WTC11 (cell line): Measurements from ENCODE around the gene XPOT.

Source experiments
- ATF1 ChIP-seq: sonication (generic); formaldehyde crosslinking; IDR thresholded peaks from 2 replicates; pipeline ENCODE4 v1.8.1; 2023; ENCODE audit warnings: mild to moderate bottlenecking, moderate library complexity, missing genetic modification reagents
- CREB1 ChIP-seq: sonication (generic); formaldehyde crosslinking; IDR thresholded peaks from 2 replicates; pipeline ENCODE4 v1.8.0; 2023; ENCODE audit warnings: mild to moderate bottlenecking, missing genetic modification reagents
- CTCF ChIP-seq: fragments of 200-600 bp; IDR thresholded peaks from 2 replicates; pipeline ENCODE4 v1.8.0; 2022; ENCODE audit warnings: antibody characterized with exemption
- ELF4 ChIP-seq: sonication (generic); formaldehyde crosslinking; IDR thresholded peaks from 2 replicates; pipeline ENCODE4 v1.8.1; 2022; ENCODE audit warnings: low read depth, mild to moderate bottlenecking, moderate library complexity, missing genetic modification reagents
- IRF2 ChIP-seq: sonication (generic); formaldehyde crosslinking; IDR thresholded peaks from 2 replicates; pipeline ENCODE4 v1.8.0; 2022; ENCODE audit warnings: low read depth, missing genetic modification reagents, borderline replicate concordance
- NFE2L1 ChIP-seq: sonication (generic); formaldehyde crosslinking; IDR thresholded peaks from 2 replicates; pipeline ENCODE4 v1.8.1; 2023; ENCODE audit warnings: missing genetic modification reagents
- RELA ChIP-seq: sonication (generic); formaldehyde crosslinking; IDR thresholded peaks from 2 replicates; pipeline ENCODE4 v1.8.1; 2022; ENCODE audit warnings: missing genetic modification reagents, mild to moderate bottlenecking, borderline replicate concordance
- TEAD4 ChIP-seq: sonication (generic); formaldehyde crosslinking; IDR thresholded peaks from 2 replicates; pipeline ENCODE4 v1.8.0; 2022; ENCODE audit warnings: mild to moderate bottlenecking, missing genetic modification reagents
- TF ChIP-seq, protein P1 (sequence below): fragments of 250-450 bp; sonication (Bioruptor Pico); IDR thresholded peaks from 2 replicates; pipeline ENCODE4 v1.9.0; 2021; ENCODE audit warnings: mild to moderate bottlenecking
- TF ChIP-seq, protein P2 (sequence below): sonication (generic); formaldehyde crosslinking; IDR thresholded peaks from 2 replicates; pipeline ENCODE4 v1.8.1; 2022; ENCODE audit warnings: mild to moderate bottlenecking, missing genetic modification reagents, moderate library complexity, borderline replicate concordance
- TF ChIP-seq, protein P3 (sequence below): sonication (generic); formaldehyde crosslinking; IDR thresholded peaks from 2 replicates; pipeline ENCODE4 v1.8.0; 2022; ENCODE audit warnings: mild to moderate bottlenecking, missing genetic modification reagents
- TF ChIP-seq, protein P4 (sequence below): sonication (generic); formaldehyde crosslinking; IDR thresholded peaks from 2 replicates; pipeline ENCODE4 v1.8.1; 2022; ENCODE audit warnings: low read depth, mild to moderate bottlenecking, moderate library complexity, missing genetic modification reagents, borderline replicate concordance
- TF ChIP-seq, protein P5 (sequence below): fragments of 250-450 bp; sonication (Bioruptor Pico); IDR thresholded peaks from 2 replicates; pipeline ENCODE4 v1.9.0; 2021; ENCODE audit warnings: mild to moderate bottlenecking

GRCh38 chr12:64431791-64432190 lies 27.6 kb downstream of the XPOT start:
- TF ChIP-seq CREB1 (CRISPR knock-in tag) (no peak), ELF4 (CRISPR knock-in tag) (no peak), TEAD4 (no peak), NFE2L1 (CRISPR knock-in tag) (no peak), CTCF (no peak), ATF1 (no peak), RELA (CRISPR knock-in tag) (no peak), IRF2 (no peak)
- TF ChIP-seq, protein P1, sequence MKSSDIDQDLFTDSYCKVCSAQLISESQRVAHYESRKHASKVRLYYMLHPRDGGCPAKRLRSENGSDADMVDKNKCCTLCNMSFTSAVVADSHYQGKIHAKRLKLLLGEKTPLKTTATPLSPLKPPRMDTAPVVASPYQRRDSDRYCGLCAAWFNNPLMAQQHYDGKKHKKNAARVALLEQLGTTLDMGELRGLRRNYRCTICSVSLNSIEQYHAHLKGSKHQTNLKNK (CRISPR knock-in tag), result no peak
- TF ChIP-seq, protein P2, sequence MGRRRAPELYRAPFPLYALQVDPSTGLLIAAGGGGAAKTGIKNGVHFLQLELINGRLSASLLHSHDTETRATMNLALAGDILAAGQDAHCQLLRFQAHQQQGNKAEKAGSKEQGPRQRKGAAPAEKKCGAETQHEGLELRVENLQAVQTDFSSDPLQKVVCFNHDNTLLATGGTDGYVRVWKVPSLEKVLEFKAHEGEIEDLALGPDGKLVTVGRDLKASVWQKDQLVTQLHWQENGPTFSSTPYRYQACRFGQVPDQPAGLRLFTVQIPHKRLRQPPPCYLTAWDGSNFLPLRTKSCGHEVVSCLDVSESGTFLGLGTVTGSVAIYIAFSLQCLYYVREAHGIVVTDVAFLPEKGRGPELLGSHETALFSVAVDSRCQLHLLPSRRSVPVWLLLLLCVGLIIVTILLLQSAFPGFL, result no peak
- TF ChIP-seq, protein P3, sequence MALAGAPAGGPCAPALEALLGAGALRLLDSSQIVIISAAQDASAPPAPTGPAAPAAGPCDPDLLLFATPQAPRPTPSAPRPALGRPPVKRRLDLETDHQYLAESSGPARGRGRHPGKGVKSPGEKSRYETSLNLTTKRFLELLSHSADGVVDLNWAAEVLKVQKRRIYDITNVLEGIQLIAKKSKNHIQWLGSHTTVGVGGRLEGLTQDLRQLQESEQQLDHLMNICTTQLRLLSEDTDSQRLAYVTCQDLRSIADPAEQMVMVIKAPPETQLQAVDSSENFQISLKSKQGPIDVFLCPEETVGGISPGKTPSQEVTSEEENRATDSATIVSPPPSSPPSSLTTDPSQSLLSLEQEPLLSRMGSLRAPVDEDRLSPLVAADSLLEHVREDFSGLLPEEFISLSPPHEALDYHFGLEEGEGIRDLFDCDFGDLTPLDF, result no peak
- TF ChIP-seq, protein P4, sequence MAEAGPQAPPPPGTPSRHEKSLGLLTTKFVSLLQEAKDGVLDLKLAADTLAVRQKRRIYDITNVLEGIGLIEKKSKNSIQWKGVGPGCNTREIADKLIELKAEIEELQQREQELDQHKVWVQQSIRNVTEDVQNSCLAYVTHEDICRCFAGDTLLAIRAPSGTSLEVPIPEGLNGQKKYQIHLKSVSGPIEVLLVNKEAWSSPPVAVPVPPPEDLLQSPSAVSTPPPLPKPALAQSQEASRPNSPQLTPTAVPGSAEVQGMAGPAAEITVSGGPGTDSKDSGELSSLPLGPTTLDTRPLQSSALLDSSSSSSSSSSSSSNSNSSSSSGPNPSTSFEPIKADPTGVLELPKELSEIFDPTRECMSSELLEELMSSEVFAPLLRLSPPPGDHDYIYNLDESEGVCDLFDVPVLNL (CRISPR knock-in tag), result no peak
- TF ChIP-seq, protein P5, sequence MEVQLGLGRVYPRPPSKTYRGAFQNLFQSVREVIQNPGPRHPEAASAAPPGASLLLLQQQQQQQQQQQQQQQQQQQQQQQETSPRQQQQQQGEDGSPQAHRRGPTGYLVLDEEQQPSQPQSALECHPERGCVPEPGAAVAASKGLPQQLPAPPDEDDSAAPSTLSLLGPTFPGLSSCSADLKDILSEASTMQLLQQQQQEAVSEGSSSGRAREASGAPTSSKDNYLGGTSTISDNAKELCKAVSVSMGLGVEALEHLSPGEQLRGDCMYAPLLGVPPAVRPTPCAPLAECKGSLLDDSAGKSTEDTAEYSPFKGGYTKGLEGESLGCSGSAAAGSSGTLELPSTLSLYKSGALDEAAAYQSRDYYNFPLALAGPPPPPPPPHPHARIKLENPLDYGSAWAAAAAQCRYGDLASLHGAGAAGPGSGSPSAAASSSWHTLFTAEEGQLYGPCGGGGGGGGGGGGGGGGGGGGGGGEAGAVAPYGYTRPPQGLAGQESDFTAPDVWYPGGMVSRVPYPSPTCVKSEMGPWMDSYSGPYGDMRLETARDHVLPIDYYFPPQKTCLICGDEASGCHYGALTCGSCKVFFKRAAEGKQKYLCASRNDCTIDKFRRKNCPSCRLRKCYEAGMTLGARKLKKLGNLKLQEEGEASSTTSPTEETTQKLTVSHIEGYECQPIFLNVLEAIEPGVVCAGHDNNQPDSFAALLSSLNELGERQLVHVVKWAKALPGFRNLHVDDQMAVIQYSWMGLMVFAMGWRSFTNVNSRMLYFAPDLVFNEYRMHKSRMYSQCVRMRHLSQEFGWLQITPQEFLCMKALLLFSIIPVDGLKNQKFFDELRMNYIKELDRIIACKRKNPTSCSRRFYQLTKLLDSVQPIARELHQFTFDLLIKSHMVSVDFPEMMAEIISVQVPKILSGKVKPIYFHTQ (CRISPR knock-in tag), result no peak
